Posterior vena cava (tissue), 2 donors: Measurements from ENCODE around the gene SLC22A23. TPM values are rescaled to one million over a fixed set of nuclear protein-coding genes. Genes with fewer than 3 reads are reported as not detected.

Source experiments
- DNase-seq: peaks from one replicate; pipeline ENCODE4 v3.0.0-alpha.2; 2020; ENCODE audit warnings: low spot score
- intact Hi-C, 2 donors: fragments of 100-400 bp; cut with DNase I; formaldehyde crosslinking; loops; one replicate each; pipeline versions ENCODE4 v1.14.1 to v1.14.2; 2022 to 2023
- total RNA-seq, 2 donors: library from RNA; stranded (reverse); fragmentation: NEBNext Ultra II Directional; extraction: Animal tissue kit (Norgen Biotek cat#: 25700); gene quantifications; one replicate each; pipeline ENCODE4 v1.2.1, GENCODE V29; 2021
- donor health status: DM: yes; HTN: yes; CAD: no.
- donor health status: DM: yes; HTN: yes; CAD: no.

SLC22A23 gene
- total RNA-seq, 2 donors from 2014 or later: 5.2 to 5.6 TPM

DNA sequence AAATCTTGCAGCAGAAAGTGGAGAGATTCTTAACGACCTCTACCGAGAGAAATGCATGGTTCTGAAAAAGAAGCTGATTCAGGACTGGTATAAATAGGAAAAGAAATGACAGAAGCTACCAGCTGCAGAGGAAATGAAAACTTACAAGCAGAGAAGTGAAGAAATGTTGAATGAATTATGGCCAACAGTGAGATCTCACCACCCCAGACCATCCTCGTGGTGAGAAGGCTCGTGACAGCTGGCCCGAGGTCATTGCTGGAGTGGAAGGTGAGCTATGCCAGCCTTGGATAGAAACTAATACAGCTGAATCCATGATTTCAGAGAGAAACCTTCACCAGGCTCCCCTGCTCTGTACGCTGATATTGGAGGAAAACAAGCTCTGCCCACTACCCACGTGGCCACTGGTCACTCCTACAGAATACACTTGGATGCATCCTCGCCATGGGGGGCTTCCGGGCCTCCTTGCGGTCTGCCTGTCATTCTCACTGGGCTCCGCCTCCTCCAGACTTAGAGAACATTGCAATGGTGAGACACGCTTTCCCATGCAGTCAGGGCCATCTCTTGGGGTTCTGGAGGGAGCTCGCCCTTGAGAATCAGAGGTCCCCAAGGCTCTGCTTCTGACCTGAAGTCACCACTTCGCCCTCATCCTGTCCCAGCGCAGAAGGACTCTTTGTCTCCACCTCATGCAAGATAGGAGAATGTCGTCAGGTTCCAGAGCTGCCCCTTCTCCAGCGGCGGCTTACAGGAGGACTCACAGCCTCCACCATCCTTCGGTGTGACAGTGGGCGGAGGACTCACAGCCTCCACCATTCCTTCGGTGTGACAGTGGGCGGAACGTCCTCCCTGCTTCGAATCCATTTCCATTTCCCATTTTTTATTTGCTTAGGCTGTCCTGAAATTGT, 218.8 kb downstream of the SLC22A23 start:
- DNase-seq: no peak
- intact Hi-C loops: no loop called here

DNA sequence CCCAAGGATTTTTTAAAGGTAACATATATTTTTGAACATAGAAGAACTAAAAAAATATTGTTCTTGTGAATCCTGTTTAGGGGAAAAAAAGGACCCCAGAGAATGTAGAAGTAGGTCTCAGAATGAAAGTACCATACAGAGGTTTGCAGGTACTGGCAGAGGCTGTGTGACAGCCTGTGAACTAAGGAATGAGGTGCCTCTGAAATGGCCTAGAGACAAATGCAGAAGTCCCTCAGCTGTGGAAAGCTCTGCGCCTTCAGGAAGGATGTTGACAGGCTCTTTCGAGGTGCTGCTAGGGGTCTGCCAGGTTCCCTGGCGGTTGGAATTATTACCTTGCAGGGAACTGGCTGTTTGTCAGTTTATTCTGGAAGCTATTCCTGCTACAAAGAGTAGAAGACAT, 220.8 kb downstream of the SLC22A23 start:
- intact Hi-C loops: loop anchor here in 1 of 2 donors (1.0 kb wide), 1 partner anchor 25 kb away; no protein-coding TSS in a partner anchor
- no peak for DNase-seq

DNA sequence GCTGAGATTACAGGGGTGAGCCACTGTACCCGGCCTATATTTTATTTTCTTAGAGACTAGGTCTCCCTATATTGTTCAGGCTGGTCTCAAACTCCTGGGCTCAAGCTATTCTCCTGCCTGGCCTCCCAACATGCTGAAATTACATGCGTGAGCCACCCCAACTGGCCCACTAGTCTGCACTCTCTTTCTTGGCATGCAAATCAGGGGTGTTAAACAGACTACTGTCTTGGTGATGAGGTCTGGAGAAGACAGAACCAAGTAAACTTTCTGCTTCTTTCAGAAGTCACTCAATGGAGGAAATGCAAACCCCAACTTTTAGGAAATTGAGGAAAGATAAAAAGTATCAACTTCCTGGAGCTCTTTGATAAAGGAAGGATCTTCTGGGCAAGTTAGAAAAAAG, 221.4 kb downstream of the SLC22A23 start:
- intact Hi-C loops: no loop called here
- no peak for DNase-seq

DNA sequence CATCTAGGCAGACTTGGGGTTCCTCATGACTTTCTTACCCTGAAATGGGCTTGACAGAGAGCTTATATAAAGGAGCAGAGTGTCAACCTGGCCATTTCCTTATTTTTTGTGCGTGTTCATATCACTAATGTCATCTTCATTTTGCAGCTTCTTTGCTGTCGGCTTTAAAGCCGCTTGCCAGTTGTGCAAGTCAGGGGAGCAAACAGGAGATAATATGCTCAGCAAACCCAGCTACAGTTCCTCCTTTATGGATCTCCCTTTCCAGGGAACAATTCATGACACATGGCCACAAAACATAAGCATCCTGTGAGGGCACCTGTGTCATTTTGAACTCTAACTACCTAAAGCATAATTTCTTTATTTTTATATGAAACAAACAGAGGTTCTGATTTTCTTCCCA, 222.9 kb downstream of the SLC22A23 start:
- DNase-seq: no peak
- intact Hi-C loops: no loop called here

DNA sequence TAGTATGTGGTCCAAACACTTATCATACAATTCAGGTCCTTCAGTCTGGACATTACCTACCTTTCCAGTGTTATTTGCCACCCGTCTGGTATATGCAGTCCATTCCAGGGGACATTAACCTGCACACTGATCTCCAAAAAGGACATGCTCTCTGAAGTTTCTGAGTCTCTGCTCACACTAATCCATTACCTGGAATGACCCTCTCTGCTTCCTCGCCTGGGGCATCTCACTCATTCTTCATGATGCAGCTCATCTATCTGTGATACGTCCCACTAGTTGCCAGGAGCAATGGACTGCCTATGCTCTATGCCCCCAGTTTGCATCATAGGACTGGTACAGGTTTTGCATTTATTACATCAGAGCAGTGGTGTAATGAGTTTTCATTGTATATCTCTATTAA, 223.5 kb downstream of the SLC22A23 start:
- intact Hi-C loops: no loop called here
- no peak for DNase-seq

DNA sequence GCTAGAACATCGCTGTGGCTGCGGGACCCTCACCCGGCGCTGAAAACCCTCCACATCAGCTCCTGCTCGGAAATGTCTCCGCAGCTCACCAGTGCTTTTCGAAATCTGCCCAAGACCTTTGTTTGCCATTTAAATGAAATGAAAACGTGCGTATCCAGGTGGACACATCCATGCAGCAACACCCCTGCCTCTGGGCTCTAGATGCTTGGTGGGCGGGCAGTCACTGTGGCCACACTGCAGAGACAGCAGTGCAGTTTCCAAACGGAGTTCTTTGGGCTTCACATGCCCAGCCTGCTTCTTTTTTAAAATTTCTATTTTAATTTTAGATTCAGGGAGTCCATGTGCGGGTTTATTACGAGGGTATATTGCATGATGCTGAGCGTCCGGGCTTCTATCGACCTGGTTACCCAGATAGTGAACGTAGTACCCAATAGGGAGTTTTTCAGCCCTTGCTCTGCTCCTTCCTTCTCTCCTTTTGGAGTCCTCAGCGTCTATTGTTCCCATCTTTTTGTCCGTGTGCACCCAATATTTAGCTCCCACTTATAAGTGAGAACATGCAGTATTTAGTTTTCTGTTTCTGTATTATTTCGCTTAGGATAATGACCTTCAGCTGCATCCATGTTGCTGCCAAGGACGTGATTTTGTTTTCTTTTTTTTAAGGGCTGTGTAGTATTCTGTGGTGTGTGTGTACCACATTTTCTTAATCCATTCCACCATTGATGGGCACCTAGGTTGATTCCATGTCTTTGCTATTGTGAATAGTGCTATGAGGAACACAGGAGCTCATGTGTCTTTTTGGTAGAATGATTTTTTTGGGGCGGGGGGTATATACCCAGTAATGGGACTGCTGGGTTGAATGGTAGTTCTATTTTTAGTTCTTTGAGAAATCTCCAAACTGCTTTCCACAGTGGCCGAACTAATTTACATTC, 224.6 kb downstream of the SLC22A23 start:
- intact Hi-C loops: no loop called here
- DNase-seq: no peak

DNA sequence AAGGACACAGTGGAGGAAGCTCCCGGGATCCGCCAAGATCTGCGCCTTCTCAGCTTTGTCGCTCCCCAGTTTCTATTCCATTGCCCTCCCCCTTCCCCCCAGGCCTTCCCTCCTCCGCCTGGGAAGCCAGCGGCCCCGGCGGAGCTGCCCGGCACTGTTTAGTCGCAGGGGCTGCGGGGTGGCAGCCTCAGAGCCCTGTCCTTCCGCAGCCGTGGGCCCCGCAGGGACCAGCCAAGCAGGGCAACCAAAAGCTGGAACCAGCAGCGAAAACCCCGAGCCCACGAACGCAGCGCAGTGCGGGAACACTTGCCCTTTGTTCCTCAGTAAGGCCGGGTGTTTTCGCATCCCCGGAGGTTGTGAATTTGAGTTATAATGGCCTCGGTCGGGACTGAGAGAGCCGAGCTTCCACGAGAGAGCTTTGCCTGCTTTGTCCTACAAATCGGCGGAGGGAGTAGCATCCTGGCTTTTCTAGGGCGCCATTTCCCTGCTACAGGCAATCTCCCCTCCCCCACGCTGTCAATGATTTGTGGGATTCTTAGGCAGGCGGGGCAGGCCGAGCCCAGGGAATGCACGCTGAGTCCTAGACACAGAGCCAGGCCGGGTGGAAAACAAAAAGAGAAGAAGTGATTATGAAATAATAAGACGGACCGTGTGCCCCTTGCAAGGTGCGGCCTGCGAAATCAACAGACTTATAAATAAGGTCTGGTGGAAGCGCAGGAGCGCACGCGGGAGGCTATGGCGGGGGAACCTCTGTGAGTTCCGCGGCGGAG, 225.4 kb downstream of the SLC22A23 start:
- no peak for DNase-seq
- intact Hi-C loops: no loop called here

DNA sequence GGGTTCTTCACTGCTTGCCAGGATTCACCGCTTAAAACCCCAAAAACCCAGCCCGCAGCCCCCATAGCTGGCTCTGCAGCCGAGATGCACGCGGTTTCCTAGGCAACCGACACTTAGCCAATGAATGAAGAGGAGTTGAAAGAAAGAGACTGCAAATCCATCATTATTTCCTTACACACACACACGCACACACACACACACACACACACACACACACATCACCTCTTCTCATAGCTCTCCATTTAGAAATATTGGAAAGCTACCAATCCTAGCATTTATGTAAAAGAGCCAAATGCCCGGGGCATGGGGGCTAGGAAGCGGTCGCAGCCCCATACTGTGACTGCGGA, 226.0 kb downstream of the SLC22A23 start:
- intact Hi-C loops: no loop called here
- DNase-seq: no peak

DNA sequence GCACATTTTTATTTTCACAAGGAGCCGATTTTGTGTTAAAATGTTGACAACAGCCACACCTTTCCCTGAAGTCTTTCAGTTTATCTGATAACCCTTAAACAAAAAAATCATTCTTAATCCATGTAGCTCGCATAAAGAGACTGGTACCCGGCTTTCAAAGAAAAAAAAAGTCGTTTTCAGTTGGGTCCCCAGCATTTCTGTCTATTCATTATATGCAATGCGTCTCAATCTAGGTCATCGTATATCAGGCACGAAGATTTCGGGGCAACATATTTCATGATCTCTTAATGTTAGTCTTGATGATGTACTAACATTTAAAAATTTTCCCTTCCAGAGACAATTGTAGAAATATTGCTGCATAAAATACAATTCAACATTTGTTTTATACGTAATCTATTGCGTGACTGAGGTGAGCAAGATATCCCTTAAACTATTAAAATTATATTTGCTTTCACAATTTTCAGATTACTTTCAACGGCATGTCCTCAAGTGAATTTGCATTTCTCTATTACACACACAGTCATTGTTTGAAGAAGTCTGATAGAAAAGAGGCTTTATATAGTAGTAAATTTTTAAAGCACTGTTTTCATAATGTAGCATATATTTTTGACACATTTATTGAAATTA, 226.5 kb downstream of the SLC22A23 start:
- DNase-seq: no peak
- intact Hi-C loops: no loop called here

DNA sequence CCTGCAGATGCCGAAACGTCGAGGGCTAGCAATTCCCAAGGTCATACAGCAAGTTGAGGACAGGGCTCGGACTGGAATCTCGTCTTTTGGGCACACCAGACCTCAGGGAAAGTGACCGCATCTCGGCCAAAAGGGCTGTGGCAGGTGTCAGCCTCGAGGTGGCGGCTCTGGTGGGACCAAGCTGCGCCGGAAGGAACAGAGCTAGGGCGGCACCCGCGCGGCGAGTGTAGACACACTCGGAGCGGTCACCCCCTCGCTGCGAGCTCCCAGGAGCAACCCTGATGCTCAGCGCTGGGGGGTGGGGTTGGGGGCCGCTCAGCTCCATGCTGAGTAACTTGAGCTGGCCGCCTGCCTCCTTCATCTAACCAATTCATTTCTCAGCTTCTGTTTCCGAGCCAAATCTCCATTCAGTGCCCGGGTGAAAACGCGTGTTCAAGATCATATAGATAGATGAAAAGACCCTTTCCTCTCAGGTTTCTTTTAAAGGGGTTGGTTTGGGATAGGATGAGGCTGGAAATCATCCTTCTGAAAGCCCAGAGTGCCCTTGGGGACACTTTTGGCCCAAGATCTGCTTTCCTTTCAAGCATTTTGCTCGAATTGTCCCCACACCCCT, 227.2 kb downstream of the SLC22A23 start:
- intact Hi-C loops: no loop called here

DNA sequence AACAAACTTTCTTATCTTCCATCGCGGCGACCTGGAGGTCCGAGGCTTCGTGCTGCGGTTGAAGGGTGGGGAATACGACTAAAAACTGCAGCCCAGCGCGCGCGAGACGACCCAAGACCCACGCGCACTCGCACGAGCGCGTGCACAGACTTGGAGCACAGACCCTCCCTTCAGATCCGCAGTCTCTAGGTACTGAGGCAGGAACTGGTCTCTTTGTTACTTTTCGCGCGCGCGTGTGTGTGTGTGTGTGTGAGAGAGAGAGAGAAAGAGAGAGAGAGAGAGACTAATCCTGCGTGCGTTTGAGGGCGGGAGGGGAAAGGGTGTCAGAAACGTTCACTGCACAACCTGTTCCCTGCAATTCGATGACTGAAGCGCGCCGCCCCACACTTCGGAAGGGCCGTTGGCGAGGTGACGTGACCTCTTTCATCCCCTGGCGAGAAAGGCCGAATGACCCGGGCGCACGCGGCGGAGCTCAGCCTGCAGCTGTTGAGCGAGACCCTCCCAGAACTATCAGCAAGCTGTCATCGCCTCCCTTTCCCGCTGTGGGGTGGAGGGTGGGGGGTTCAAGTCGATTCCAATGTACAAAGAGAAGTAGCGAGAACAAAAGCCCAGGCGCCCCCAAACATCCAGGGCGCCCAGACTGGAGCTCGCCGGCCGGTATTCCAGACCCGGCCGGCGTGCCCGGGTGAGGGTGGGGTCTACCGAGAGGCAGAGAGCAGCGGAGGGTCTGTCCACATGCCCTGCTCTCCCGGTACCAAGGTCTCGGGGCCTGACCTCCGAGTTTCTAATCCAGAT, 227.9 kb downstream of the SLC22A23 start:
- intact Hi-C loops: no loop called here
- no peak for DNase-seq

More for the DNA sequence above, 227.2 kb downstream of the SLC22A23 start:
- DNase-seq: no peak

DNA sequence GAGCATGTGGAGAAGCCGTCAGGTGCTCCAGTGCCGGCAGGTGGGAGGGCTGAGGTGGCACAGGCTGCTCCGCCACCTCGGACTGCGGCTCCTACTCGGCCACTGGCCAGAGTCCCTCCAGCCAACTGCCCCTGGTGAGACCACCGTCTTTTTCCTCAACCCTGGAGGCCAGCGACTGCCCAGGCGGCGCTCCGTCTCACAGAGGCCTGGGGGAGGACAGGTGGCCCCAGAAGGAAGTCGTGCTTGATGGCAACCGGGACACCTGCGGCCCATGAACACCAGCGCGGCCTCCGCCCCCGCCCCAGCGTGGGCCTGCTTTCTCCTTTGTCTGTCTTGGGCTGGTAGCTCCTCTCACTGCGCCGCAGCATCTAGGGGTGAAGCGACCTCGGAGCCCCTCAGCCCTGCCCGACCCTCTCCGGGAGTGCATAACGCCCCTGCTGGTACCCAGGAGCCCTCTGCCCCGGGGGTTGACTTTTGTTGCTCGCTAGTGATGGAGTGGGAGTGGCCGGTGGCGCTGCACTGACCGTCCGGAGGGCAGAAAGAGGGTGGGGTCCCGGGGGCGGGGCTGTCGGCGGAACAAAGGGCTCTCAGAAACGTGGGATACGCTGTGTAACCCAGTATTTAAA, 228.7 kb downstream of the SLC22A23 start:
- no peak for DNase-seq

DNA sequence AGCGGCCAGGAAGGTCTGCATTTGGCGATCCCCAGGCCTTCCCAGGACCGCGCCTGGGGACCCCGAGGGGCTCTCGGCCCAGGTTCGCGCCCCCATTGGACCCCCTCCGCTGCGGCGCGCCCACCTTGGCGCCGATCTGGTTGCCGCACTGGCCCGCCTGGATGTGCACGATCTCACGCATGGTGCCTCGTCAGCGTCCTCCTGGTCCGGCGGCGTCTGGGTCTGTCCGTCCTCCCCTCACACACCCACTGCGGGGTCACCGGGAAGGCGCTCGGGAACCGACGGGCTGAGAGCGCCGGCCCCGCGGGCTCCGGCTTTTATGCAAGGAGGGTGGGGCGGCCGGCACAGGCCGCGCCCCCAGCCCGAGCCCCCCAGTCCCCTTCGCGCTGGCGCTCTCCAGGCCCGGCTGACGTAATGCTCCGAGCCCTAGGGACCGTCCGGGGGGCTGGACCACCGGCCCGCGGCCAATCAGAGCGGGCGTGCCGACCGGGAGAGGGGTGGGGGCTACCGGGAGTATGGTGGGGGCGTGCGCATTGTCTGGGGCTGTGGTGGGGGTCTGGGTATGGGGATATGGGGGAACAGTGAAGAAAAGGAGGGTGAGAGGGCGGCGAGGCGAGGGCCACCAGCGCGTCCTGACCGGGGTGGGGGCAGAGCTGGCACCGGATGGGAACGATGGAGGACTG, 229.3 kb downstream of the SLC22A23 start, which contains the start of gene TUBB2B:
TUBB2B (minus strand) TSS at position 291 of the 683 bp plus-strand sequence; CDS start at position 181, 110 bp downstream.
- intact Hi-C loops: no loop called here

More for the DNA sequence above, 228.7 kb downstream of the SLC22A23 start:
- intact Hi-C loops: no loop called here

DNA sequence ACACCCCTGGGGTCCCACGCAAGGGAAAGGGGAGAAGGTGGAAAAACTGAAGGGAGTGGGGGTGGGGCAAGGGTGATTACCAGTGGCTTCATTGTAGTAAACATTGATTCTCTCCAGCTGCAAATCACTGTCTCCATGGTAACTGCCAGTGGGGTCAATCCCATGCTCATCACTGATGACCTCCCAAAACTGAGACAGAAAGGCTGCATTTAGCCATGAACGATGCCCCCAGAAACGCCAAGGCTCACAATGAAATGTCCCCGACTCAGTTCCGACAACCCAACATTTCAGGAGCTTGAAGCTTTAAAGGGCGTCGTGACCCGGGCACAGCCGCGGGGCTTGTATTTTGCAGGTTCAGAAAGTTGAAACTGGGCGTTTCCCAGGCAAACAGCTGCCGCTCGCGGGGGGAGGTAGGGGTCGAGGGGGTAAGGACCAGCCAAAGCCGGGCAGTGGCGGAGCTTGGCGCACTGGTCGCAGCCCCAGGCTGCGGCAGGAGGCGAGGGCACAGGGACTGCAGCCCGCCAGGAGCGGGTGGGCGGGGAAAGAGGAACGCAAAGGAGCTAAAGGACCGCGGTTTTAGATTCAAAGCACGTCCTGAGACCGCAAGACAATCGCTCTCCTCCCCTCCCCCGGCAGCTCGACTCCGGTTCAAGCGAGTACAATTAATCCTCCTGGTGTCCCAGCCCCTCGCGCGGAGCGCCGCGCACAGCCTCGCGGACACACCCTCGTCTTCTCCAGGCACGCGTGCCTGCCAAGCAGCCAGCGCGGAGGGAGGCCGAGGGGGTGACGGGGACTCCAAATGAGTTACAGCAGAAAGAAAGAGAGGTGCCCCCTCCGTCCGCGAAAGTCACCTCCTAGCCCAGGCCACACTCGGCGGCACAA, 230.1 kb downstream of the SLC22A23 start:
- intact Hi-C loops: no loop called here

More for the DNA sequence above, 229.3 kb downstream of the SLC22A23 start, which contains the start of gene TUBB2B:
- DNase-seq: peak; percentile 86

DNA sequence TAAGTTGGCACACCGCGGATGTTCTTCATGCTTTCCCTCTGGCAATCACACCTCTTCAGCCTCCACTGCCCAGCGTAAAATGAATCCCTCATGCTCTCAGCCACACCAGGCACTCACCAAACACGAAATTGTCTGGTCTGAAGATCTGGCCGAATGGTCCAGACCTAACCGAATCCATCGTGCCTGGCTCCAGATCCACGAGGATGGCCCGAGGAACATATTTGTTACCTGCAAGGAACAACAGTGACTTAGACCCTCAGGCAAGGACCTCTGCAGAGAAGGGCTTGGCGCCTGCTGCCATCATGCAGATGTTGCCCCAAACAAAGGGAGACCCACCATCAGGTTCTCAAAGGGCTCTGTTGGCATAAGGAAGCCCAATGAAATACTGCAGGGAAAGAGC, 230.8 kb downstream of the SLC22A23 start:
- no peak for DNase-seq
- intact Hi-C loops: no loop called here

More for the DNA sequence above, 230.1 kb downstream of the SLC22A23 start:
- DNase-seq: no peak
